ENCODE results near the gene PPARA.

The PPARA gene

GRCh38 chr22:46240907-46241306 is 90.6 kb downstream of the PPARA start:
- Mint-ChIP-seq H3K27ac (no peak overlapping the region), H3K9me3 (no peaks in the 10 kb centered on the region), H3K36me3 (peaks cover 16% of the 10 kb centered on the region), H3K27me3 (no peaks in the 10 kb centered on the region), H3K4me1 (peaks cover 10% of the 10 kb centered on the region), H3K4me3 (no peak overlapping the region)
- ATAC-seq = no peak

DNA sequence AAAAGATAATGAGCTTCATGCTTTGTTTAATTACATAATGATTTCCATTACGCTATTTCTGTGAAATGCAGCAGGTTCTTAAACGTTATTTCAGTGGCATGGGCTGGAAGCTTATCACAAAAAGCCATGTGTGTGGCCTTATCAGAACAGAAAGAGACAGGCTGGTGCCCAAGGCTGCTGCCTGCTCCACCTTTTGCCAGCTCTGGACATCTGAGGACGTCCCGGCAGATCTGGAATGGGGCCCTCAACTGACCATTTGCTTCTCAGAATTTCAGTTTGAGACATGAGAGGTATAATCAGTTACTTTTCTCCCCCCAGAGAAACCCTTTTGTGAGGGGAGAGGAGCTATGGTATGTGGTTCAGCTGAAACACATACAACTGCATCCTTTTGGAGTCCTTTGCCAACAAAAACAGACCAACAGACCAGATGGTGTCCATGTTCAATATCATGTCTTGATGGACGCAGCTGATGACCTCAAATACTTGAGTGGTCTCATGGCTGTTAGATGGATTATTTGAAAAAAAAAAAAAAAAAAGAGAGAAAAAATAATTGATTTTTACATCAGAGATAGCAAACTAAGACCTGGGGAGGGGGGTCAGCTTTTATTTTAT is 91.2 kb downstream of the PPARA start:
- Mint-ChIP-seq H3K4me1 (peaks cover 10% of the 10 kb centered on the region), H3K27me3 (no peaks in the 10 kb centered on the region), H3K27ac (no peak overlapping the region), H3K4me3 (no peak overlapping the region), H3K9me3 (no peaks in the 10 kb centered on the region), H3K36me3 (peaks cover 17% of the 10 kb centered on the region)
- no peak for ATAC-seq

GRCh38 chr22:46242076-46242475 is 91.8 kb downstream of the PPARA start:
- no peak overlapping the region for H3K4me3 Mint-ChIP-seq
- peaks cover 10% of the 10 kb centered on the region for H3K4me1 Mint-ChIP-seq
- H3K36me3 Mint-ChIP-seq = peaks cover 16% of the 10 kb centered on the region
- no peak for ATAC-seq
- no peak overlapping the region for H3K27ac Mint-ChIP-seq
- no peaks in the 10 kb centered on the region for H3K9me3 Mint-ChIP-seq
- H3K27me3 Mint-ChIP-seq = no peaks in the 10 kb centered on the region

GRCh38 chr22:46244771-46245170 is 94.4 kb downstream of the PPARA start:
- ATAC-seq = no peak

DNA sequence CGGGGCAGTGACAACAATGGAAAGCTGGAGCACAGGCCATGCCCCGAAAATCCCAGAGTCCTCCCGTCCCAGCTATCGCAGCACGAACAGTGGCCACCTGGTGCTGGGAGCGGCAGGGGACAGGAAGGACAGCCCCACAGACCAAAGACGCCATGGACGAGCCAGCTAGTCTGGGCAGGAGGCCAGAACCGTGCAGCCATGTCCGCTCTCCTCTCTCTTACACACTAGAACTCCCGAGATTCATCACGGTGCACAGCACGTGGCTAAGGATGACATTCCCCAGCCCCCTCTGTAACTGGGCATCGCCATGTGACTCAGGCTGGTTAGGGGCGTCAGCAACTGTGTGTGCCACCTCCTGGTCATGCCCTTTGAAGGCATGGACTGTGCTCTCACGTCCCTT is 95.2 kb downstream of the PPARA start:
- ATAC-seq = no peak
- Mint-ChIP-seq H3K27ac (no peak overlapping the region), H3K9me3 (no peaks in the 10 kb centered on the region)

More at GRCh38 chr22:46244771-46245170, 94.4 kb downstream of the PPARA start:
- Mint-ChIP-seq H3K4me3 (no peak overlapping the region), H3K27ac (no peak overlapping the region), H3K36me3 (peaks cover 16% of the 10 kb centered on the region), H3K9me3 (no peaks in the 10 kb centered on the region), H3K4me1 (peaks cover 22% of the 10 kb centered on the region), H3K27me3 (no peaks in the 10 kb centered on the region)

GRCh38 chr22:46246178-46246577 is 95.9 kb downstream of the PPARA start:
- Mint-ChIP-seq H3K27me3 (no peaks in the 10 kb centered on the region), H3K4me1 (peaks cover 22% of the 10 kb centered on the region), H3K27ac (no peak overlapping the region), H3K36me3 (peaks cover 16% of the 10 kb centered on the region), H3K4me3 (no peak overlapping the region), H3K9me3 (no peaks in the 10 kb centered on the region)
- ATAC-seq = no peak

More for the DNA sequence above, 95.2 kb downstream of the PPARA start:
- Mint-ChIP-seq H3K4me3 (no peak overlapping the region), H3K27me3 (no peaks in the 10 kb centered on the region), H3K4me1 (peaks cover 16% of the 10 kb centered on the region), H3K36me3 (peaks cover 16% of the 10 kb centered on the region)

DNA sequence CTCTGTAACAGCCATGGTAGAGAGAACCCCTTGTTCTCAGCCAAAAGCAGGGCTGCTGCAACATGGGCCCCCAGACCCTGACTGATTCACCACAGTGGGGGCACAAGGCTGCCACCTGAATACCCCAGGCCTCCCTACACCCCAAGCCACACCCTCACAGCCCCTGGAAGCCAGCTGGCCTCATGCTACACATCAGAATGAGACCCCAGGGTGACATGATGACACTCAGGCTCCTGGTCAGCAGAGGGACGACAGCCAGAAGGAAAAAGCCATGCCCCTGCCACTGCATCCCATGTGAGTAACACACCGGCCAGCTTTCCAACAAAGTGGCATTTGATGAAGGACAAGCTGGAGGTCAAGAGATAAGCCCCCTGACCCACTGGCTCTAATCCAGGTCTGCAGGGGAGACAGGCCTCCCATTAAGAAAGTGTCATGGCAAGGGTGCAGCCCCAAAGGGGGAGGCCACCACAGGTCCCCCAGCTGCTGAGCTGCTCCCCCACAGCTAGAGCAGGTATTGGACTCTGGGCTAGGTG is 97.2 kb downstream of the PPARA start:
- peaks cover 16% of the 10 kb centered on the region for H3K36me3 Mint-ChIP-seq
- H3K9me3 Mint-ChIP-seq = no peaks in the 10 kb centered on the region
- peaks cover 29% of the 10 kb centered on the region for H3K4me1 Mint-ChIP-seq
- no peaks in the 10 kb centered on the region for H3K27me3 Mint-ChIP-seq
- no peak overlapping the region for H3K27ac Mint-ChIP-seq
- ATAC-seq = no peak
- no peak overlapping the region for H3K4me3 Mint-ChIP-seq

DNA sequence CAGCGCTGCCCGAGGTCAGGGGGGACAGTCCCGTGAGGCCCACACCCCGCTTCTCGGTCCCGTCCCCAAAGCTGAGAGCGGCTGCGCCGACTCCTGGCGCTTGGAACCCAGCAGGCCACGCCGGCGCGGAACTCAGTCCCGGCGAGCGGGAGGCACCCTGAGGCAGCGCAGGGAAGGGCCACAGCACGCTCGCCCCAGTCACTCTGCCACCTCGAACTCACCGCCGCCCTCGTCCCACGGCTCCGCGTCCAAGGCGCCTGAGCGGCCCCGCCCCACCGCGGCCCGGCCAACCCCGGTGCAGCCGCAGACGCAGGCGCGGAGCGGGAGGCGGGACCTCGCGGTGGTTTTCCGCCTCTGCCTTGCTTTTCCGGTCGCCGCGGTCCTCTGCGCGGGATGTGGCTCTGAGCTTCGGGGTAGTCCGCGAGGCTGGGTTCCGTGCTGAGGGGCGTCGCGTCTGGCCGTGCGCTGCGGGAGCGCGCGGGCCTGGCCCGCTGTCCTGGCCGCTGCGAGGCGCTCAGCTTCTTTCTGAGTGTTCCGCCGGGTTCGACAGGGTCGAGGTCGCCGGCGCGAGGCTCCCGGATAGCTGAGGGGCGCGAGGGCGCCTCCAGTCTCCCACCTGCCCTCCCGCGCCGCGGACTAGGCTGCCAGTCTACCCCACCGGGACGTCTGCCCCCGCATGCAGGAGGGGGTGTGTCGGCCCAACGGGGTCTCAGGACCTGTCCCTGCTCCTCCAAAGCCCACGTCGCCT is 99.9 kb downstream of the PPARA start, which contains the start of gene CDPF1:
Gene CDPF1, minus strand, starts transcription at position 259 of the 748 bp plus-strand sequence. CDS start 2,009 bp downstream, outside the sequence.
- H3K27ac Mint-ChIP-seq = peak within 1 kb of the TSS; percentile 89
- peaks cover 35% of the 10 kb centered on the region for H3K4me1 Mint-ChIP-seq
- H3K27me3 Mint-ChIP-seq = no peaks in the 10 kb centered on the region
- peak; percentile 97 for ATAC-seq
- H3K4me3 Mint-ChIP-seq = peak within 1 kb of the TSS; percentile 93
- H3K36me3 Mint-ChIP-seq = peaks cover 15% of the 10 kb centered on the region
- H3K9me3 Mint-ChIP-seq = no peaks in the 10 kb centered on the region

DNA sequence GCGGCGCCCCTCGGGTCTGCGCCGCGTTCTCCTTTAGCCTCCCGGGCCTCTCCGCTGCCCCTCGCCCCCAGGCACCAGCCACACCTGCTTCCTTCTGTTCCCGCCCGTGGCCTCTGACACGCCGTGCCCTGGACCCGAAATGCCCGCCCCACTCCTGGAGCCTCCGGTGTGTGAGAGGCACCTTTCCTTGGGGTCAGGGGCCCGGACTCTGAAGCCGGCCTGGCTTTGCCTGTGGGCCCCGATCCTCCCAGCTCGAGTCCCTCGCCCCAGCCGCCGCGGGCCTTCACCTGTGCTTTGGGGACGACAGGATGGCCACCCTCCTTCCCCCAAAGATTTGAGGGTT is 100.4 kb downstream of the PPARA start:
- peaks cover 15% of the 10 kb centered on the region for H3K36me3 Mint-ChIP-seq
- peak; percentile 9 for ATAC-seq
- no peaks in the 10 kb centered on the region for H3K27me3 Mint-ChIP-seq
- peaks cover 35% of the 10 kb centered on the region for H3K4me1 Mint-ChIP-seq
- peak overlapping the region; percentile 93 for H3K4me3 Mint-ChIP-seq
- H3K9me3 Mint-ChIP-seq = no peaks in the 10 kb centered on the region
- H3K27ac Mint-ChIP-seq = peak overlapping the region; percentile 89

DNA sequence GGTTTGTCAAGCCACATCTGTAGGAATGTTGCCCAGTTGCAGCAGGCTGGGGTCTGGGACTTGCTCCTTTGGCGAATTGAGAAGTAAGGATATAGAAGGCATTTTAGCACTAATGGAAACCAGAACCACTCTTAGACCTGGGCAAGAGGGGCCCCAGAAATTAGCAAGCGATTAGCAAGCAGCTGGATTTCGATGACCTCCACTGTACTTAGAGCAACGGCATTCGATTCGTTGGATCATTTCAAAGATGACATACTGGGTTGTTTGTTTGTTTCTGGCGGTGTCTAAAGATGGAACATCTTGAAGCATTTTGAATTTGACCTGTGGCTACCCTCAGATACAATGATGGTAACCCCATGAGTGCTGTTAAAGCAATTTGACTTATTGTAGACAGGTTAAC is 100.9 kb downstream of the PPARA start:
- Mint-ChIP-seq H3K27ac (peak overlapping the region; percentile 89), H3K27me3 (no peaks in the 10 kb centered on the region), H3K9me3 (no peaks in the 10 kb centered on the region), H3K36me3 (peaks cover 14% of the 10 kb centered on the region), H3K4me3 (peak overlapping the region; percentile 93), H3K4me1 (peaks cover 35% of the 10 kb centered on the region)
- no peak for ATAC-seq

DNA sequence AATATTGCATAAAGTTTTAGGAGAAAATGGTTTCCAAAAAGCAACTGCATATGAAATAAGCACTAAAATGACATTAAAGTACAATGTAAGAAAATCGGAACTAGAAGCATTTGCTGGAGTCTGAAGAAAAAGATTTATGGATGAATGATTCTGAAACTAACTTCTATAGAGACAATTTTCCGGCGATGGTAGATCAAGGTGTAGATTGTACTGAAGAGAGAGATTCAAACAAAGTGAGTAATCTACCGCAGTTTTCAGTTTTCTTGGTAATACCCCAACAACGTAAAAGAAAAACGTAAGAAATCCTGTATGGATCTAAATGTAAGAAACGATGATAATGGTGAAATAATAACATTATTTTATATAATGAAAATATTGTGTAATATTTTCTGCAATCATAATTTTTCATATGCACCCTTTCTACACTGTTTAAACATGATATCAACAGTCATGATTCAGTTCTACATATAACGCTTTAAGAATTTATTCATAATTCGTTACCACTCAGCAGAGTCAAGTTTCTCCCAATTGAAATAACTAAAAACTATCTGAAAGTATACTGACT is 101.6 kb downstream of the PPARA start:
- no peaks in the 10 kb centered on the region for H3K27me3 Mint-ChIP-seq
- H3K4me3 Mint-ChIP-seq = no peak overlapping the region
- peaks cover 35% of the 10 kb centered on the region for H3K4me1 Mint-ChIP-seq
- H3K36me3 Mint-ChIP-seq = peaks cover 7% of the 10 kb centered on the region
- H3K9me3 Mint-ChIP-seq = no peaks in the 10 kb centered on the region
- no peak for ATAC-seq
- H3K27ac Mint-ChIP-seq = no peak overlapping the region

- peaks cover 6% of the 10 kb centered on the region for H3K36me3 Mint-ChIP-seq
- H3K27ac Mint-ChIP-seq = no peak overlapping the region
- H3K9me3 Mint-ChIP-seq = no peaks in the 10 kb centered on the region
- ATAC-seq = no peak
- H3K4me1 Mint-ChIP-seq = peaks cover 11% of the 10 kb centered on the region
- H3K27me3 Mint-ChIP-seq = peaks cover 21% of the 10 kb centered on the region
- no peak overlapping the region for H3K4me3 Mint-ChIP-seq
These were observed 106.1 kb downstream of the PPARA start for GRCh38 chr22:46256358-46256958.

DNA sequence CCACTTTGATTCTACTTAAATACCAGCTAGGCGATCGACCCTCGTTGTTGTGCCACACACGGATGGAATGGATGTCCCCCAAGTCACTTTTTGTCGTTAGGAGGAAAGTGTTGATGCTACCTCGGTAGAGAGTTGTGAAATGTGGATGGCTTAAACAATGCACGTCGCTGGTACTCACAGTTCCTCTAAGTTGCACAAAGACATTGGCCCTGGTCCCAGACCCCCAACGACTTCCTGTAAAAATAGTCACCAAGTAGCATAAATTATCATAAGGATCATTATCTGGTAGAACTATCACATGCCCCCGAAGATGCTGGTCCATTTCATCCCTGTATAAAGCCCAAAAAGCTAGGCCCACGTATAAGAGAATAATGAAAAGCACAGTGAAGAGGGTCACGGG is 109.0 kb downstream of the PPARA start:
- Mint-ChIP-seq H3K27me3 (peaks cover 47% of the 10 kb centered on the region), H3K36me3 (peaks cover 2% of the 10 kb centered on the region), H3K9me3 (no peaks in the 10 kb centered on the region), H3K4me3 (no peak overlapping the region), H3K27ac (no peak overlapping the region), H3K4me1 (peaks cover 3% of the 10 kb centered on the region)
- no peak for ATAC-seq

DNA sequence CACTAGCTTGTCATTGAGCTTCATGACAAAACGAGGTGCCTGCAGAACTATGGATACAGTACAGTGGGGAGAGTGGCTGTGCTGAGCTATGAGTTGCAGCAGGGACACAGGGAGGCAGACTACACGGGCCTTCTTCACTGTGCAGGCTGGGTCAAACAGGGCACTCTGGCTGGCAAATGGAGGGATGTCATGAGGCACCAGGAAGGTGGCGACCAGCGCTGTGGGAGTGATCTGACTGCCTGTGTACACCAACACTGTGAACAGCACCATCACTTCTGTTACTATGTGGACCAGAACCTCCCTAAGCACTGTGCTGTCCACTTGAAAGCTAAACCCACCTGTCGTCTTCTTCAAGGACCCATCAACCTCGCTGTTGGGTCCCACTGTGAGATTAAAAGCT is 109.7 kb downstream of the PPARA start:
- no peak for ATAC-seq
- Mint-ChIP-seq H3K27ac (no peak overlapping the region), H3K27me3 (peaks cover 49% of the 10 kb centered on the region), H3K4me3 (no peak overlapping the region), H3K36me3 (no peaks in the 10 kb centered on the region), H3K9me3 (no peaks in the 10 kb centered on the region), H3K4me1 (no peaks in the 10 kb centered on the region)

- no peaks in the 10 kb centered on the region for H3K9me3 Mint-ChIP-seq
- ATAC-seq = peak; percentile 46
- peaks cover 6% of the 10 kb centered on the region for H3K4me1 Mint-ChIP-seq
- H3K4me3 Mint-ChIP-seq = no peak overlapping the region
- no peaks in the 10 kb centered on the region for H3K36me3 Mint-ChIP-seq
- peaks cover 49% of the 10 kb centered on the region for H3K27me3 Mint-ChIP-seq
- no peak overlapping the region for H3K27ac Mint-ChIP-seq
These were observed 112.3 kb downstream of the PPARA start for GRCh38 chr22:46262449-46263215.
